NCI-H748 treated with DMSO at 0.1 percent for 48 hours (cell line): ENCODE results near the gene IL16.

Experiments
- DNase-seq: peaks from one replicate; lab custom pipeline; 2025; lab: John Stamatoyannopoulos, UW

IL16 gene

GRCh38 chr15:81174792-81175327 is 21.8 kb upstream of the IL16 start:
- no peak for DNase-seq

DNA sequence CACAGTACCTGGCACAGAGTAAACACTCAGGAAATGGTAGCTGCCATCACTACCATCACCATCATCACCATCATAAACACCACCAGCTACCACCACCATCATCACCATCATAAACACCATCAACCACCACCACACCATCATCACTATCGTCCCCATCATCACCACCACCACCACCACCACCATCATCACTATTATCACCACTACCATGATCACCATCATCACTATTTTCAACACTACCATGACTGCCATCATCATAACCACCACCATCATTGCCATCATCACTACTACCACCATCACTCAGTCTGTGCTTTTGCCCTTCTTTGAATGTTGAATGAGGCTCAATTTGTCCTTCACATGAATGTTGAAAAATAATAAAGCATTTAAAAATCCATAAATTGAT is 21.2 kb upstream of the IL16 start:
- no peak for DNase-seq

DNA sequence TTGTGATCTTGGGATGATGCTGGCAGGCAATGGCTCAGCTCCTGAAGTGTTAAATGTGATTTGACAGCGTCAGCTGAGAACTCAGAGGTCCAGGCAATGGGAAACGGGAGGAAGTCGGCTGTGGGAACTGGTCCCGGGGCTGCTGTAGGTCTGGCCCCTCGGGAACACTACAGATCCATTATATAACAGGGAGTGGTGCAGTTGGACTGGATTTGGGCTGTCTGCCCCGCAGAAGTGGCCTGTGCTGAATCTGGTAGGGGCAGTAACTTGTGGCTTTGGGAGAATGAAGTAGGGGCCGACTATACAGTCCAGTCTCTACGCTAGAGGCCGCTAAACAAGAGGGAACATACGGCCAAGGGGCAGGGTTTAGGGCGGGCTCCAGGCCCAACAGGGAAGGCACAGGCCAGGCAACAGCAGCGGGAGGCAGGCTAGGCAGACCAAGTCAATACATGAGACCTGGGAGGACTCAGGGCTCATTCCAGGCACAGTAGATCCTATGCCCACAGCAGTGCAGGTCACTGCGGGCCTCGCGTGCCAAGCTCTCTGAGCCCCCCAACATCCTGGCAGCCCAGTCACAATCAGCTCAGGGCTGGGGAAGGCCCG is 20.3 kb upstream of the IL16 start:
- no peak for DNase-seq

GRCh38 chr15:81178365-81178764 is 18.3 kb upstream of the IL16 start:
- DNase-seq, result no peak

- no peak for DNase-seq
These were observed 15.5 kb upstream of the IL16 start for GRCh38 chr15:81181220-81181619.

GRCh38 chr15:81182031-81182755 is 14.5 kb upstream of the IL16 start:
- DNase-seq, result no peak

GRCh38 chr15:81182756-81183438 is 13.8 kb upstream of the IL16 start:
- no peak for DNase-seq

DNA sequence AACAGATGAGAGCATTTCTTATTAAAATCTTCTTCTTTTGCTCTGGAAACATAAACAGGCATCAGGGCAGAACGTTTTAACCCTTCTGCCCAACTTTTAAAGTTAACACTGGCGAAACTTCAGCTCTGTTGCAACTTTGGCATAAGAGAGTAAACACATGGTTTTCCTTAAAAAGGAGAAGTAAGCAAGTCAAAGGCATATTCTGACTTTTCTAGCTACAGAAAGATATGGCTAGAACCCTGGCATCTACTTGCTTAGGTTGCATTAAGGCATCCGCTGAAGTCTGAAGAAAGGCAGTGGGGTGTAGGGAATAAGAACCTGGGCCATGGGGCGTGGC is 13.3 kb upstream of the IL16 start:
- DNase-seq, result no peak

DNA sequence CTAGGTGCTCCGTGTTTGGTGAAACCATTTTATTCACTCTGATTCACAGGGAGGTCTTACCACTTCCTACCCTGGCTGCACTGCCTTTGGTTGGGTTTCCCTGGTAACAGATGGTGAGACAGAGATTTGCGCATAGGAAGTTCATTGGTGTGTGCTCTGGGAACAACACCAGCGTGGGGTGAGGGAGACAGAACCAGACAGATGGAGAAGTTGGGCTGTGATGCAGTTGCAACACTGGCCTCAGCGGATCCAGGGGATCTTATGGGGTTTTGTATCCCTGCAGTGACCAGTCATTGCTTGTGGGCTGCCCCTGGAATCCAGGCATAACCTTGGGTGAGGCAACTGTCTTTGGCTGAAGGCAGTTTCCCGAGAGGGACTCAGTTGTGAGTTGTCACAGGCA is 12.5 kb upstream of the IL16 start:
- DNase-seq, result no peak

DNA sequence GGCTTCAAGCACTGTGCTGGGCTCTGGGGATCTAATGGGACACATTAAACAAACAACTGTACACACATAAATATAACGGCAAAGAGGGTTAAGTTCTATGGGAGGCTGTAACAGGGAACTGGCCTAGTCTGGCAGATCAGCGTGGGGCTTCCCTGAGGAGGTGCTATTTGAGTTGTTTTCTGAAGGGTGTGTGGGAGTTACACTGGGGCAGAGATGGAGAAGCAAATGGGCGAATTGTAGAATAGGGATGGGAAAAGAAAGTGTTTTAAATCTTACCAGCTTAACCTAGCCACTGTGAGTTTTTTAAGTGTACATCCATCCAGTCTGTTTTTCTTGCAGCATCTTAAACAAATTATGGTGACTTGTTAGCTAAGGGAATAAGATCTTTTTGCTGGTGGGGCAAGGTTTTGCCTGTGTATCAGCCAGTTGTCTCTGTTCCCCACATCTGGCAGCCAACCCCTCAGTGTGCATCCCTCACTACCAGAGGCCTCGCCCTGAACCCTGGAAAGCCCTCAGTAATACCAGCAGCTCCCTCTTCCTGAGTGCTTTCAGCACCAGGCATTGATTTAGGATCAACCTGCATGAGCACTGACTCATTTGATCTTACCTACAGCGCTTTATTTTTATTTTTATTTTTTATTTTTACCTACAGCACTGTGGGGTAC is 10.9 kb upstream of the IL16 start:
- no peak for DNase-seq

- no peak for DNase-seq
These were observed 8.3 kb upstream of the IL16 start for GRCh38 chr15:81188354-81188753.

DNA sequence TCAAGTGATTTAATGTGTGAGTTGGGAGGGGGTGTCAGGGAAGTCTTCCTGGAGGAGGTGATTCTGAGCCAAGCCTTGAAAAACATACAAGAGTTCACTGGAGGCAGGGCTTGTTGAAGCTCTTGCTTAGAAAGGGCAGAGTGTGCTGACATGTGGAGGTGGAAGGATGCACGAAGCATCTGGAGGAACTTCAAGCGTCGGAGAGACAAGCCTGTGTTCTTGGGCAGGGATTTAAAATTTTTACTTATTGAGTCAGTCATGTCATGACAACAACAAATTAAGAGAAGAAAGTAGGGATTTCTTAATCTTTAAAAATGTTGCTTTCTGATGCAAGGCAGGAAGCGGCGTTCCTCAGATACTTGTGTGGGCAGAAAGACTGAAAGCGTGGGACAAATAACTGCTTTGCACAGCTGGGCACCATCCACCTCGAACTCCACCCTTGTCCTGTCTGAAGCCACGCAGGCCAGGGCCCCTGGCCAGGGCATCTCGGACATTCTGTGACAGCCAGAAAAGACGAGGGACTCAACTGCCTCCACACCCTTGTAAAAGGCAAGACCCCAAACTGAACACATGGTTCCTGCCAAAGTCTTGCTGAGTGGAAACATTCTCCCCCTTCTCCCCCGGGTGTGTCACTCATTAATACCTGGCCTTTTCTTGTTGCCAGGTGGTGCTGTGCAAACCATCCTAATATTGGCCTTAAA is 6.9 kb upstream of the IL16 start:
- DNase-seq, result no peak

DNA sequence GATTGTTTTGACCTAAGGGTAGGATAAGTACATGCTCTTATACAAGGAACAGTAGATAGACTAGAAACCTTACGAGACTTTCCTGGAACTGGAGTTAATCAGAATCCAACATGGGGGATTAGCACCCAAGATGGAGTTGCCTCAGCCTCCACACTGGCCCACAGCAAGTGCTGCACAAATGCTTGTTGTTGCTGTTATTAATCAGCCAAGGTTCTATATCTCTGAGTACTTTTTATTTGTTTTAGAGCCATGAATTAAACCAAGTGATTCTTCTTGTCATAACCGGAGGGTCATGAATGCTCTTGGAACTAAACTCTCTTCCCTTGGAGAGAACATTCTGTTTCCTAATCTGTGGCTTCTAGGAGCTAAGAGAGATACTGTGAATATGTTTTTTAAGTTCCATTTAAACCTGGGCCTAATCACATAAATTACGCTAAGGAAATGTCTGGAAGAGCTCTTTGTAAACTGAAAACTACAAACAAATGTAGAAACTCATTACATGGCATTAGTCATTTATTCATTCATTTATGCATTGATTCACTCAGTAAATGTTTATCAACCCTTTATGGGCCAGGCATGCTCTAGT is 5.7 kb upstream of the IL16 start:
- no peak for DNase-seq

DNA sequence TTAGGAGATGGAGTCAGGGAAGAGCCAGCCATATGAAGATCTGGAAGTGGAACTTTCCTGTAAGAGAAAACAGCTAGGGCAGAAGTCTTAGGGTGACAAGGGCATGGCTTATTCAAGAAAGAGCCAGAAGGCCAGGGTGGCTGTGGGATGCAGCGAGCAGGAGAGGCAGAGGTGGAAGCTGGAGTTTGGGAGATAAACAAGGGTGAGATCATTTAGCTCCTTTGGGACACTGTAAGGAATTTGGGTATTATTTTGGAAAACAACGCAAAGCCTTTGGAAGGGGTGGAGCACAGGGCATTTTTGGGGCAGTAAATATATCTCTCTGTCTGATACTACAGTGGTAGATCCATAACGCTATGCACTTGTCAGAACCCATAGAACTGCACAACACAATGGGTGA is 5.0 kb upstream of the IL16 start:
- no peak for DNase-seq

DNA sequence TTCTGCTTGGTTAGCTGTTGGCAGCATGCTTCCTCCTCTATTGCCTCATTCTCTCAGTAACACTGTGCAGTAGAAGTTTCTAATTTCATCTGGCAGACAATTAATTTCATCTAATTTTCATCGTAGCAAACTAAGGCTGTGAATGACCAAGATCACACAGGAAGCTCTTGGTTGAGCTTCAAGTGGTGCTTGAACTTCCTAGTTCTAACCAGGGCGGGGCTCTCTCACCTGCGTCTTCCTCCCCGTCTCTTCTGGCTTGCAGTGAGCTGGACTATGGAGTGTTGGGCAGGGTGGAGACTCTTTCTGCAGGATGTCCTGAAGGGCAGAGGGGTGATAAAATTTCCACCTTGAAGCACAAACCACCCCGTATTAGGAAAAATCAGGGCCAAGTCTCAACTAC is 2.0 kb upstream of the IL16 start:
- no peak for DNase-seq

DNA sequence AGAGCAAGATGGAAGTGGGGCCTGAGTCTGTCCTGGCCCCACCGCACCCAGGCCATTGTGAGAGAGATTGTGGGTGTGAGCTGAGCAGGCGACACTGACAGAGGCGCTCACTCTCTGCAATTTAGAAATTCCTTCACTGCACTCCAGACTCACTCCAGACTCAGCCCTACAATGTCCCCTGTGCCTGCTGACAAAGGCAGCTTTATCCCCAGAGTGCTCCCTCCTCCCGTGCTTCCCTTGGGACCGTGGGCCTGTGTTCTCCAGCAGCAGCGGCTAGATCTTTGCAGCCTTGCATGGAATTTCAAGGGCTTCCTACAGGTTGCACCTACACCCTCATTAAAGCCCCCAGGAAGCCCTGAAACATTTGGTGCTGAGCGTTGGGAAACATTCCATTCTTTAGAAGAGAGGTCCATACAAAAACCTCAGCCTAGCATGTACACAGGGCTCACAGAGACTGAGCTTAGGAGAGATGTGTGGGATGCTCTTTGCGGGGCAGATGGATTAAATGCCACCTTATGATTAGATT is 1.3 kb upstream of the IL16 start:
- no peak for DNase-seq

GRCh38 chr15:81197255-81197630 is 564 bp downstream of the IL16 start:
- no peak for DNase-seq

- DNase-seq, result no peak
These were observed 1.1 kb downstream of the IL16 start for GRCh38 chr15:81197688-81198281.

DNA sequence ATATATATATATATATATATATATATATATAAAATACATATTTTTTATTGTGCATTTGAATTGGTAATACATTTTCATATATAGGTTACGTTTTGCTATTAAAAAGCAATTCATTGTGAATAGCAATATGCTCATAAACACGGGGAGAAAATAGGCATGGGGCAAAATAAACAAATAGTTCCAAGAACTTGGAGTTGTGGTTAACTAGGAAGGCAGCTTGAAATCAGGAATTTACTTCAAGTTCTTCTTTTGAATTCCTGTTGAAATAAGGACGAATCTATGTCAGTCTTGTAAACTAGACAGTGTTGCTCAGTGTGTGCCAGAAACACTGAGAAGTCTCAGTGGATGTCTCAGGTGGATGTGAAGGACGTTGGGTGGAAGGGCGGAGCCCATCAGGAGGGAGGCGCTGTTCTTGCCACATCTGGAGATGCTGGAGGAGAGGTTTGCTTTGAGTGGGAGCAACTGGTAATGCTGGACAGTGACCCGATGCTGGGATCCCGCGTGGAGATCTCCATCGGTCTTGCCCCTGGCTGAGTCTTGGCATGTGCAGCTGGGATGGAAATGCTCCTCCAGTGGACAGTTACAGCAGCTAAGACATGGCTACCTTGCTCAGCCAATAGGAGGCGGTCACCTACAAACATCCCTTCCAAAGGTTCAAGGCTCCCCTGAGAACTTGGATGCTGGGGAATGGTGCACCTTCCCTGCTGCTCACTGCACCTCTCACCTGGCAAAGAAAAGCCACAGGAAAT is 2.5 kb downstream of the IL16 start:
- DNase-seq, result no peak

DNA sequence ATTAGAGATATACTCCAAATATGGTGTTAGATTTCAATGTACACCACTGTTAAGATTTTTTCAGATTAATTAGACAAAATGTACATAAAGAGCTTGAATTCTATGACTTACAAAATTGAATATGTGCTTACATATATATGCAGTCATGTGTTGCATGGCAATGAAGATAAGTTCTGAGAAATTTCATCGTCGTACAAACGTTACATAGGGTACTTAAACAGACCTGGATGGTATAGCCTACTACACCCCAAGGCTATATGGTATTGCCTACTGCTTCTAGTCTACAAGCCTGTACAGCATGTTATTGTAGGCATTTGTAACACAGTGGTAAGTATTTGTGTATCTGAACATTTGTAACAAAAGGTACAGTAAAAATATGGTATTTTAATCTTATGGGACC is 9.3 kb downstream of the IL16 start:
- DNase-seq, result no peak
